Measurements from ENCODE around the gene VKORC1L1. TPM values are rescaled to one million over a fixed set of nuclear protein-coding genes. Genes with fewer than 3 reads are reported as not detected.
"Not testable (repeated sequence)": the region's sequence is repeated elsewhere in the genome, so short reads cannot be mapped to it uniquely, and the experiment has no call there.

The VKORC1L1 gene
- total RNA-seq, 1 experiment from 2014 or later: 25.3 TPM

DNA sequence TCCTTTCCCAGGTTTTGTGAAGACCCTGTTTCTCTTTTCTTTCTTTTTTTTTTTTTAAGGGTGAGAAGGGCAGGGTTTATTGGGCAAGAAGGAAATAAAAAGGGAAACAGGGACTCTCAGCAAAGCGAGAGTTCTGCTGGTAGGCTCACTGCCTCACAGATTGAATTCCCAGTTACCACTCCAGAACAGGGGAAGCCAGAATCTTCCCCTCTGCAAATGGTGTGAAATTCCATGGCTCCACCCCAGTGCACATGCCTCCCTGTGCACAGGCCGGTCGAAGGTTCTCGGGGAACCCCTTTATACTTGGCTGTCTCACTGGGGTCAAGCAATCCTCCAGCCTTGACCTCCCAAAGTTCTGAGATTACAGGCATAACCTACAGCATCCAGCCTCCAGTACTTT lies 119.7 kb downstream of the VKORC1L1 start:
- H3K27ac Mint-ChIP-seq (ENCODE audit: unreplicated experiment): no peak overlapping the region
- no peak for DNase-seq
- no TSS peak for BruUV-seq (replicated peaks)
- CTCF ChIA-PET: no interaction called here
- no peak for TF ChIP-seq CTCF (IDR thresholded peaks at IDR 0.05; ENCODE audit: unreplicated experiment)
- H3K36me3 Mint-ChIP-seq (ENCODE audit: insufficient read depth, unreplicated experiment): no peaks in the 10 kb centered on the region
- H3K9me3 Mint-ChIP-seq (ENCODE audit: low read depth, unreplicated experiment): no peaks in the 10 kb centered on the region
- no peak overlapping the region for H3K4me3 Mint-ChIP-seq (ENCODE audit: low read depth, unreplicated experiment)
- H3K27me3 Mint-ChIP-seq (ENCODE audit: unreplicated experiment): no peaks in the 10 kb centered on the region
- intact Hi-C loops (cut with micrococcal nuclease; ENCODE audit: unreplicated experiment): no loop called here
- no peaks in the 10 kb centered on the region for H3K4me1 Mint-ChIP-seq (ENCODE audit: low read depth, unreplicated experiment)

DNA sequence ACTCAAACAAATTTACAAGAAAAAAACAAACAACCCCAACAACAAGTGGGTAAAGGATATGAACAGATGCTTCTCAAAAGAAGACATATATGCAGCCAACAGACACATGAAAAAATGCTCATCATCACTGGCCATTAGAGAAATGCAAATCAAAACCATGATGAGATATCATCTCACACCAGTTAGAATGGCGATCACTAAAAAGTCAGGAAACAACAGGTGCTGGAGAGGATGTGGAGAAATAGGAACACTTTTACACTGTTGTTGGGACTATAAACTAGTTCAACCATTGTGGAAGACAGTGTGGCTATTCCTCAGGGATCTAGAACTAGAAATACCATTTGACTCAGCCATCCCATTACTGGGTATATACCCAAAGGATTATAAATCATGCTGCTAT lies 122.1 kb downstream of the VKORC1L1 start:
- H3K36me3 Mint-ChIP-seq (ENCODE audit: insufficient read depth, unreplicated experiment); intact Hi-C loops (cut with micrococcal nuclease; ENCODE audit: unreplicated experiment); BruUV-seq (replicated peaks); H3K4me3 Mint-ChIP-seq (ENCODE audit: low read depth, unreplicated experiment); H3K9me3 Mint-ChIP-seq (ENCODE audit: low read depth, unreplicated experiment); H3K27ac Mint-ChIP-seq (ENCODE audit: unreplicated experiment); H3K27me3 Mint-ChIP-seq (ENCODE audit: unreplicated experiment); H3K4me1 Mint-ChIP-seq (ENCODE audit: low read depth, unreplicated experiment); DNase-seq: not testable (repeated sequence)
- CTCF ChIA-PET: interaction anchor here (0.6 kb wide), 1 partner anchor 452 kb away, joined by 5 read pairs; no protein-coding TSS in a partner anchor

DNA sequence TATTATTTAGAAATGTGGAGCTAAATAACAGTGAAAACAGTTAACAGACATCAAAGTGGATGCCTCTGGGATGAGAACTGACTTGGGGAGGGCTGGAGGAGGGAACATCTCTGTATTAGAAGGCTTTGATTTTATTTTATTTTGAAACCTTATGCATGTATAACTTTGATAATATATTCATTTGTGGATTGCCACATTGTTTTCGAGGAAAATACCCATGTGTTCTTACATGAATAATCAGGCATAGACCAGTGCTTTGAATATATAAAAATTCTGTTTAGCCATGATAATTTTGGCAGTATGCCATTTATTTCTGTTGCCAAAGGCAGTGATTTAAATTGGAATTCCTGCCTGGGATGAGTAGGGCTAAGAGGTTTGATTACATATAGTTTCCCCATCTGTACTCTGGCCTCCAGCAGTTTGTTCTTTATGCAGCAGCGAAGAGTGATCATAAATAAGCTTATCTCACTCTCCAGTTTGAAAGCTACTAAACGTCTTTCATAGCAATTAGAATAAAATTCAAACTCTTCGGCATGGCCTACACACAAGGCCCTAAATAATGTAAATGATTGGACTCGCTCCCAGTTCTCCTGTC lies 128.0 kb downstream of the VKORC1L1 start:
- H3K27me3 Mint-ChIP-seq (ENCODE audit: unreplicated experiment); H3K36me3 Mint-ChIP-seq (ENCODE audit: insufficient read depth, unreplicated experiment); intact Hi-C loops (cut with micrococcal nuclease; ENCODE audit: unreplicated experiment); H3K9me3 Mint-ChIP-seq (ENCODE audit: low read depth, unreplicated experiment); H3K4me1 Mint-ChIP-seq (ENCODE audit: low read depth, unreplicated experiment); DNase-seq; BruUV-seq (replicated peaks); H3K27ac Mint-ChIP-seq (ENCODE audit: unreplicated experiment); H3K4me3 Mint-ChIP-seq (ENCODE audit: low read depth, unreplicated experiment); CTCF ChIA-PET: not testable (repeated sequence)

DNA sequence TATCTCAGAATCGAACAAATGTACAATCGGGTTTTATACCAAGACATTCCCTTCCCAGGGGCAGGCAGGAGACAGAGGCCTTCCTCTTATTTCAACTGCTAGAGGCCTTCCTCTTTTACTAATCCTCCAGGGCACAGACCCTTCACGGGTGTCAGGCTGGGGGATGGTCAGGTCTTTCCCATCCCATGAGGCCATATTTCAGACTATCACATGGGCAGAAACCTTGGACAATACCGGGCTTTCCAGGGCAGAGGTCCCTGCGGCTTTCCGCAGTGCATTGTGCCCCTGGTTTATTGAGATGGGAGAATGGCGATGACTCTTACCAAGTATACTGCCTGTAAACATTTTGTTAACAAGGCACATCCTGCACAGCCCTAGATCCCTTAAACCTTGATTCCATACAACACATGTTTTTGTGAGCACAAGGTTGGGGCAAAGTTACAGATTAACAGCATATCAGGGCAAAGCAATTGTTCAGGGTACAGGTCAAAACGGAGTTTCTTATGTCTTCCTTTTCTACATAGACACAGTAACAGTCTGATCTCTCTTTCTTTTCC lies 132.3 kb downstream of the VKORC1L1 start:
- DNase-seq; H3K27ac Mint-ChIP-seq (ENCODE audit: unreplicated experiment); H3K9me3 Mint-ChIP-seq (ENCODE audit: low read depth, unreplicated experiment); BruUV-seq (replicated peaks); H3K4me3 Mint-ChIP-seq (ENCODE audit: low read depth, unreplicated experiment); H3K36me3 Mint-ChIP-seq (ENCODE audit: insufficient read depth, unreplicated experiment); H3K4me1 Mint-ChIP-seq (ENCODE audit: low read depth, unreplicated experiment); H3K27me3 Mint-ChIP-seq (ENCODE audit: unreplicated experiment); CTCF ChIA-PET; intact Hi-C loops (cut with micrococcal nuclease; ENCODE audit: unreplicated experiment): not testable (repeated sequence)

DNA sequence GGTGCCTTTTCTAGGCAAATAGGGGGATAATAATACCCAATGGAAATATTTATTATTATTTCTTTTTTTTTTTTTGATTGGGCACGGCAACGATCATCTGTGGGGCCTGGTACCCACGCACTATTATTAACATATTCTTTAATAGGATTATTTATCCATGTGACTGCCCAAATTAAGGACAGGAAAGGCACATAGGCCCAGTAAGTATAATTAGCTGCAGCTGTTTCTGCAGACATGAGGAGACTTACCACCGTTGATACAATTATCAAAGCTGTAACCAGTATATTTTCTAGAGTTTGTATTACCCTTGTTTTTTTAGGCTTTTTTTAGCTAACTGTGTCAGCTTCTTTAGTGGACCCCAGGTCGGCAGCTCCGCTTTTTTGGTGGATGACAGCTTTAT lies 134.4 kb downstream of the VKORC1L1 start:
- TF ChIP-seq CTCF (IDR thresholded peaks at IDR 0.05; ENCODE audit: unreplicated experiment): no peak
- no peak overlapping the region for H3K4me3 Mint-ChIP-seq (ENCODE audit: low read depth, unreplicated experiment)
- no peaks in the 10 kb centered on the region for H3K36me3 Mint-ChIP-seq (ENCODE audit: insufficient read depth, unreplicated experiment)
- intact Hi-C loops (cut with micrococcal nuclease; ENCODE audit: unreplicated experiment): no loop called here
- H3K9me3 Mint-ChIP-seq (ENCODE audit: low read depth, unreplicated experiment): no peaks in the 10 kb centered on the region
- CTCF ChIA-PET: no interaction called here
- no TSS peak for BruUV-seq (replicated peaks)
- H3K4me1 Mint-ChIP-seq (ENCODE audit: low read depth, unreplicated experiment): no peaks in the 10 kb centered on the region
- no peaks in the 10 kb centered on the region for H3K27me3 Mint-ChIP-seq (ENCODE audit: unreplicated experiment)
- DNase-seq: no peak
- no peak overlapping the region for H3K27ac Mint-ChIP-seq (ENCODE audit: unreplicated experiment)

Other genes with a start within 250 kb of the VKORC1L1 start
- gene GUSB, start 109.1 kb downstream of the VKORC1L1 start, total RNA-seq (2022): 36.5 and 43.8 TPM in 2 replicates
- 55.3 and 70.6 TPM in 2 replicates for gene ASL, start 202.7 kb downstream of the VKORC1L1 start, total RNA-seq (2022)
- 30.1 and 30.2 TPM in 2 replicates for gene CRCP, start 241.8 kb downstream of the VKORC1L1 start, total RNA-seq (2022)